Muscle of leg (tissue), 16 donors: ENCODE measurements around the gene MISFA. TPM values are rescaled to one million over a fixed set of nuclear protein-coding genes. Genes with fewer than 3 reads are reported as not detected.

ENCODE experiments used
- DNase-seq: peaks from one replicate; pipeline ENCODE4 v3.0.0; 2013
- H3K27ac ChIP-seq: one replicate; pipeline ENCODE4 v1.5.1; 2013; ENCODE audit warnings: mild to moderate bottlenecking, low read length, control low read depth
- H3K27me3 ChIP-seq: one replicate; pipeline ENCODE4 v1.6.1; 2013; ENCODE audit warnings: low read length; ENCODE audit not compliant: control insufficient read depth, insufficient read depth
- H3K36me3 ChIP-seq: one replicate; pipeline ENCODE4 v1.6.1; 2013; ENCODE audit warnings: low read length; ENCODE audit not compliant: control insufficient read depth, insufficient read depth
- H3K4me1 ChIP-seq: one replicate; pipeline ENCODE4 v1.6.1; 2013; ENCODE audit warnings: low read length; ENCODE audit not compliant: control insufficient read depth, insufficient read depth
- H3K4me3 ChIP-seq: one replicate; pipeline ENCODE4 v1.5.1; 2013; ENCODE audit warnings: low read length, control low read depth
- H3K9me3 ChIP-seq: replicated peaks from 2 replicates; pipeline ENCODE4 v1.6.1; 2013; ENCODE audit warnings: low read depth, low read length; ENCODE audit not compliant: control insufficient read depth
- WGBS: methylation state at CpG from one replicate; pipeline ENCODE4 v1.1.5; 2013; ENCODE audit warnings: missing lambda C conversion rate; ENCODE audit not compliant: insufficient coverage; 5-methylcytosine and 5-hydroxymethylcytosine counted together
- long read RNA-seq, 11 donors: transcript quantifications; one replicate each; lab custom pipeline, GENCODE V29; 2026
- polyA plus RNA-seq, 8 donors: library from polyadenylated mRNA; unstranded; fragments of 120-200 nt; gene quantifications; one replicate each; pipeline versions ENCODE4 v1.2.1 to v1.2.3, GENCODE V29; 2013; ENCODE audit warnings: inconsistent platforms in 1 of 8, low replicate concordance in 1 of 8; ENCODE audit not compliant: insufficient read length in 8 of 8, insufficient read depth in 1 of 8
- total RNA-seq: library from RNA; stranded (reverse); fragments of 120-200 nt; gene quantifications from one replicate; pipeline ENCODE4 v1.2.4, GENCODE V29; 2013

MISFA gene
- total RNA-seq (4.3 TPM), polyA plus RNA-seq (1 to 10 TPM; 3.1 to 7.1 (median 4.3) TPM)
- long read RNA-seq, donor 1, partial matches to known transcripts: 5 of 5 reads
- long read RNA-seq, donor 1, other reads (novel, unspliced or antisense): 0 of 5 reads
- long read RNA-seq, donor 2: 0 reads
- long read RNA-seq, donor 3: 0 reads
- long read RNA-seq, donor 4, partial matches to known transcripts: 16 of 16 reads
- long read RNA-seq, donor 4, other reads (novel, unspliced or antisense): 0 of 16 reads
- long read RNA-seq, donor 5, partial matches to known transcripts: 25 of 27 reads
- long read RNA-seq, donor 5, other reads (novel, unspliced or antisense): 0 of 27 reads
- long read RNA-seq, donor 6: 0 reads
- long read RNA-seq, donor 7, partial matches to known transcripts: 11 of 11 reads
- long read RNA-seq, donor 7, other reads (novel, unspliced or antisense): 0 of 11 reads
- long read RNA-seq, donor 8: 0 reads
- long read RNA-seq, donor 9: 0 reads
- long read RNA-seq, donor 10, partial matches to known transcripts: 39 of 39 reads
- long read RNA-seq, donor 10, other reads (novel, unspliced or antisense): 0 of 39 reads
- long read RNA-seq, donor 11: 0 reads

DNA sequence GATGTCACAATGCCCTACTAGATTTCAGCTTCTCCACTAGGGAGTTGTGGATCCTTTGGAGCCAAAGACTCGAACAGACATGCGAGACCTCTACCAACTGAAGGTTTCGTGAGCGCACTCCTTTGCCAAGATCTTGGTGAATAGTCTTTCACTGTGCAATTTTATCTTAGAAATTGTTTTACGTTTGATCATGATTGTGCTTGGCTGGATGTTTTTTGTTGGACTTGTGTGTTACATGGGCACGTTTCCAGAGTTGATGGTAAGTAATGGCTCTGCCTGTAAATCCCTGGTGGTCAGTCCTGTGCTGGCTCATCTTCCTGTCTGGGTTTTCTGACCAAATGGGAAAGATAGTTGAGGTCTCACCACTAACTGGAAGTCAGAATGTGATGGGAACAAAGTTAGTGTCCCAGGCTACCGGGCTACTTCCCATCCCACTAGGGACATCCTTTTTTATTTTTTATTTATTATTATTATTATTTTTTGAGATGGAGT lies at the start of gene MISFA:
Gene MISFA (plus strand): TSS at position 51 of the 492 bp plus-strand sequence. CDS start 140 bp downstream, at position 191.
- H3K27me3 ChIP-seq: no peaks in the 10 kb centered on the region
- peaks cover 23% of the 10 kb centered on the region for H3K36me3 ChIP-seq
- no peak within 1 kb of the TSS for H3K27ac ChIP-seq
- H3K4me3 ChIP-seq: no peak within 1 kb of the TSS
- DNase-seq: no peak
- no peaks in the 10 kb centered on the region for H3K4me1 ChIP-seq
- WGBS: 86% methylated on average over 4 of the region's 7 CpGs
- H3K9me3 ChIP-seq: no peaks in the 10 kb centered on the region

GRCh38 chr11:18563090-18563730 lies 36.4 kb upstream of the MISFA start:
- Histone ChIP-seq H3K27me3 (no peaks in the 10 kb centered on the region), H3K36me3 (peaks cover 10% of the 10 kb centered on the region), H3K4me3 (no peak overlapping the region), H3K4me1 (no peaks in the 10 kb centered on the region), H3K9me3 (no peaks in the 10 kb centered on the region), H3K27ac (no peak overlapping the region)
- DNase-seq: no peak
- no CpG with 5 or more reads among the region's 2 CpGs for WGBS

- H3K4me3 ChIP-seq: no peak overlapping the region
- no peak for DNase-seq
- no peaks in the 10 kb centered on the region for H3K27me3 ChIP-seq
- peaks cover 10% of the 10 kb centered on the region for H3K36me3 ChIP-seq
- H3K27ac ChIP-seq: no peak overlapping the region
- no peaks in the 10 kb centered on the region for H3K4me1 ChIP-seq
- H3K9me3 ChIP-seq: no peaks in the 10 kb centered on the region
These were observed 35.4 kb upstream of the MISFA start for GRCh38 chr11:18564149-18564548.

DNA sequence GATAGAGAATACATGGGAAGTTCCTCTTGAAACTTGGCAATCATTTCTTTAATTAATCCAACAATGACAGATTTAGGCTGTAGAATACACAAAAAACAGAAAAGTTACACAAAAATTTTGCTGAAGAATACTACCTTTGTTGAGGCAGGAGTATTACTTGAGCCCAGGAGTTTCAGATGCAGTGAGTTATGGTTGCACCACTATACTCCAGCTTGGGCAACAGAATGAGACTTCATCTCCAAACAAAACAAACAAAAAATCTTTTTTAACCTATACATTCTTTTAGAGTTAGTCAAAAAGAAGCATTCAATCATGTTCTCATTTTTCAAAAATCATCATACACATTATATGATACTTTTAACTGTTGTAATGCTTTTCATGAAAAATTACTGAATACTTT lies 33.2 kb upstream of the MISFA start:
- no peak for DNase-seq
- Histone ChIP-seq H3K9me3 (no peaks in the 10 kb centered on the region), H3K4me3 (no peak overlapping the region), H3K27ac (no peak overlapping the region), H3K4me1 (no peaks in the 10 kb centered on the region), H3K27me3 (no peaks in the 10 kb centered on the region), H3K36me3 (peaks cover 17% of the 10 kb centered on the region)

DNA sequence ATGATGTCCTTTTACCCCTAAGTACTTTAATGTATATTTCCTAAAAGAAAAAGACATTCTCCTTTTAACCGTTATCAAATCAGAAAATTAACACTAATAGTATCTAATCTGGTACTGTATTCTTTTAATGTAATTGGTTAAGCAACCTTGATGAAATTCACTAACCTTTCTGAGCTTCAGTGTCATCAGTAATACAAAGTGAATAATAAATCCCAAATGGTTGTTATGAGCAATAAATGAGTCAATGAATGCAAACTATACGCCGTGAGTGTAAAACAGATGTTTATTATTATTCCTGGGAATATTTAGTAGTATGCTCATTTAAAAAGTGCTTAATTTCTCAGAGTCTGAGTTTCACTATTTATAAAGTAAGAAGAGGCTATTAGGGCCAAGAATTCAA lies 32.5 kb upstream of the MISFA start:
- no CpG with 5 or more reads among the region's 3 CpGs for WGBS
- DNase-seq: no peak
- H3K4me1 ChIP-seq: no peaks in the 10 kb centered on the region
- H3K9me3 ChIP-seq: no peaks in the 10 kb centered on the region
- no peak overlapping the region for H3K4me3 ChIP-seq
- H3K36me3 ChIP-seq: peaks cover 22% of the 10 kb centered on the region
- H3K27me3 ChIP-seq: no peaks in the 10 kb centered on the region
- H3K27ac ChIP-seq: no peak overlapping the region

- Histone ChIP-seq H3K4me3 (no peak overlapping the region), H3K4me1 (no peaks in the 10 kb centered on the region), H3K36me3 (peaks cover 33% of the 10 kb centered on the region), H3K9me3 (no peaks in the 10 kb centered on the region), H3K27me3 (no peaks in the 10 kb centered on the region), H3K27ac (no peak overlapping the region)
- no CpG with 5 or more reads among the region's 1 CpG for WGBS
- no peak for DNase-seq
These were observed 24.2 kb upstream of the MISFA start for GRCh38 chr11:18575361-18575760.

GRCh38 chr11:18578975-18579598 lies 20.5 kb upstream of the MISFA start:
- H3K4me3 ChIP-seq: no peak overlapping the region
- H3K36me3 ChIP-seq: peaks cover 11% of the 10 kb centered on the region
- H3K4me1 ChIP-seq: no peaks in the 10 kb centered on the region
- H3K9me3 ChIP-seq: no peaks in the 10 kb centered on the region
- no peak overlapping the region for H3K27ac ChIP-seq
- 89% methylated on average over 8 of the region's 14 CpGs for WGBS
- no peaks in the 10 kb centered on the region for H3K27me3 ChIP-seq
- no peak for DNase-seq

- Histone ChIP-seq H3K27me3 (no peaks in the 10 kb centered on the region), H3K4me1 (no peaks in the 10 kb centered on the region), H3K27ac (no peak overlapping the region), H3K9me3 (no peaks in the 10 kb centered on the region), H3K36me3 (peaks cover 8% of the 10 kb centered on the region), H3K4me3 (no peak overlapping the region)
- no CpG with 5 or more reads among the region's 2 CpGs for WGBS
- DNase-seq: no peak
These were observed 19.3 kb upstream of the MISFA start for GRCh38 chr11:18580113-18580766.

- H3K27me3 ChIP-seq: no peaks in the 10 kb centered on the region
- H3K9me3 ChIP-seq: no peaks in the 10 kb centered on the region
- no CpG with 5 or more reads among the region's 1 CpG for WGBS
- no peaks in the 10 kb centered on the region for H3K4me1 ChIP-seq
- no peak overlapping the region for H3K27ac ChIP-seq
- peaks cover 5% of the 10 kb centered on the region for H3K36me3 ChIP-seq
- no peak for DNase-seq
- H3K4me3 ChIP-seq: no peak overlapping the region
These were observed 17.8 kb upstream of the MISFA start for GRCh38 chr11:18581825-18582224.
